Stimulated activated CD4-positive, alpha-beta T cell treated with anti-CD3 and anti-CD28 coated beads, Interleukin-4, amount 100 ng/mL, for 24 hours (primary cell): ENCODE measurements around the gene PPA2.

Experiments
- DNase-seq: peaks from one replicate; pipeline ENCODE4 v3.0.0-alpha.2; 2020

PPA2 gene

GRCh38 chr4:105386012-105386411 is 87.8 kb downstream of the PPA2 start:
- no peak for DNase-seq

DNA sequence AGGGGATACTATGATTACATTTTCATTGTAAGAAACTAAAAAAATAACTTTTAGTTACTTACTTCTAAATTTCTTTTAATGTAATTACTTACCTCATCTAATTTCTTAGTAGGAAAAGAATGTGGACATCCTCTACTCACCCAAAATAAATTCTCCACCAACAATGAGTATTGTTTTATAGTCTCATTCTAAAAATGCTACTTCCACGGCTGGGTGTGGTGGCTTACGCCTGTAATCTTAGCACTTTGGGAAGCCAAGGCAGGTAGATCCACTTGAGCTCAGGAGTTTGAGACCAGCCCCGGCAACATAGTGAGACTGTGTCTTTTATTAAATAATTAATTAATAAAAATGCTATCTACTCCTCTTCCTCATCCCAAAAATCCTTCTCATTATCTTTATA is 99.8 kb downstream of the PPA2 start:
- no peak for DNase-seq

DNA sequence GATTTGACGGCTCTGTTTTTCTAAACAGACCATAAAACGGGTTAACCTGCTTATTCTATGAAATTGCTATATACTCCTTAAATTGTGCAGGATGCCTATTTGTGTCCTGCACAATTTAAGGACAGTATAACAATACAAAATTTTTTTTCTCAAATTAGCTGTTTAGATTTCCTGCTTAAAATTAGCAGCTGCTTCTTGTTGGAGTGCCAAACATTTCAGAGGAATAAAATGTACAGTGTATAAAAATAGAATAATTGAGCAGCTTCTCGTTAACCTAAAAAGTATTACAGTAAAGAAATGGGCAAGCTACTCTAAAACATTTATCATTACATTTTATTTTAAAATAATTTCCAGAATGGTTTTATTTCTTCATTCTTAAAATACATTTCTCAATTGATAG is 100.5 kb downstream of the PPA2 start:
- no peak for DNase-seq

DNA sequence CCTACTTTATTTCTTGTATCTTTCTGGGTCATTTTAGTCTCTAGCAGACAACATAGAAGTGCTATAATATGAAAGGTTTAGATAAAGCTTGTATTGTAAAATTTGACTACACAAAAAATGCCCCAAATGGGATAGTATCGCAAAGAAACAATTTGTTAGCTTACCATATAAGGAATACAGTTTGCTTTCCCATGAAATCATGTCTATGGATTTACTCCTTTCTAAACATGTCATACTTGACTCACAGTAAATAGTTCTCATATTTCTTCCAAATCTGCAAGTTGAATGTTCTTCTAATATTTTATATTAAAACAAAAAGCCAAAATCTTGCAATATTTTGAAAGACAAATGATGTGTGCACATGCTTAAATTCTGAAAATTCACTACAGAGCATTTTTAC is 103.9 kb downstream of the PPA2 start:
- DNase-seq: no peak

DNA sequence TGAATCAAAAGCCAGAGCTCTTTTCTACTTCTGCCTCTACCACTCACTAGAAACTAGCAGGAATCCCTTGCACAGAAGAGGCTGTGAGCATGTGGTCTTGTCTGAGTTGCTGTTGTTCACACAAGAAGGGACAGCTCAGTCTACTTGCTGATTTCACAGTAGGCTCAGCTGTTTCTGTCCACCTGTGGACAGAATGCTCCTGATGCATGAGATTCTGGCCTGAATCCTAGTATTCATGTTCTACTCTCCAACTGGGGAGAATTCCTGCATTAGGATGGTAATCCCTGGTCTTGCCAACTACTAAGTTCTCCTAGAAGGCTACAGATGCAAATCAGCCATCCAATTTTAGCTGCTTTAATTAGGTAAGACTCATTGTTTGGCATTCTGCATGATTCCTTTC is 112.8 kb downstream of the PPA2 start:
- DNase-seq: no peak

DNA sequence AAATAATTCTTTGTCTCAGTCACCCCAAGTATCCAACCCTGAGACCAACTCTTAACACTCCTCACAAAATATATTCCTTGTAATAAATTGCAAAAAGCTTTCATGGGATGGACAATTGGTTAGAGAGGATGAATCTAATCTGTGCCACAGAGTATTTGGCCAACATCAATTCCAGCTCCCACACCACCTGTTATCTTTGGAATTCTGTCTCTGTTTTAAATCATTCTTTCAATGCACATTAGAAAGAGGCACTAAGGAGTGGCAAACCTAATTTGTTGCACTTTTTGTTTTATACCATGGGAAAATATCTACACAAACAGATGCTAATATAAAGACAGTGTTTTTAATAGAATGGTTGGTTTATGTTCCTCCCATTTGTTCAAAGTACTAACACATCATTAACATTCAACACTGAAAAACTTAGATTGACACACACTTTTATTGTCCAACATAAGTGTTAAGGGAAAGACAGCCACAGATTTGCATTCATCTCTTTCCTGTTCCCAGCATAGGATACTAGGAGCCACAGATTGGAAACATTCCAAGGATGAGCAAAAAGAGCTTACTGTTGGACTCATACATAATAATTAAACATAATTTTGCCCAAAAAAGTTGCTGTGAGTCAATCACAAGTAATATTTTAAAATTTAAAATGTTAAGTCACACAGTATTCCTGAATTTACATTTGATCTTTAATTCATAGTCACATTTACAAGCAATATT is 116.4 kb downstream of the PPA2 start:
- DNase-seq: no peak

- no peak for DNase-seq
Measured at GRCh38 chr4:105356194-105356593, 117.7 kb downstream of the PPA2 start.

DNA sequence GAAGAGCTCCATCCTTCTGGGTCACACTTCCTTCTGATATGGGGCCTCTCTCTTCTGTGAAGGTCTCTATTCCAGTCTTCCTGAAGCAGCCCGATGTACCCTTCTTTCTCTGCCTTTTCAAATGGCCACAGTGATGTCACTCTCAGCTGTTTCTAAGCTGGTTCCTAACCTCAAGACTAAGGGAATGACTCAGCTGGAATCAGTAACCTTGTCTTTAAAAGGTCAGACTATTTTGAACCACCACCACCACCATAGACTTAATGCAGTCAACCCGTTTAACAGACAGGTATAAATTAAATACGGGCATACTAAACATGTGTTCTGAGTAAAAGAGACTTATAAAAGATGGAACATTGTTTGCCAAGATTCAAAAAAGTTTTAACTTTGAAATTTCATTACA is 121.0 kb downstream of the PPA2 start:
- no peak for DNase-seq

GRCh38 chr4:105351861-105352260 is 122.0 kb downstream of the PPA2 start:
- no peak for DNase-seq

GRCh38 chr4:105350859-105351490 is 122.9 kb downstream of the PPA2 start:
- no peak for DNase-seq

GRCh38 chr4:105348719-105349118 is 125.1 kb downstream of the PPA2 start:
- DNase-seq: no peak

DNA sequence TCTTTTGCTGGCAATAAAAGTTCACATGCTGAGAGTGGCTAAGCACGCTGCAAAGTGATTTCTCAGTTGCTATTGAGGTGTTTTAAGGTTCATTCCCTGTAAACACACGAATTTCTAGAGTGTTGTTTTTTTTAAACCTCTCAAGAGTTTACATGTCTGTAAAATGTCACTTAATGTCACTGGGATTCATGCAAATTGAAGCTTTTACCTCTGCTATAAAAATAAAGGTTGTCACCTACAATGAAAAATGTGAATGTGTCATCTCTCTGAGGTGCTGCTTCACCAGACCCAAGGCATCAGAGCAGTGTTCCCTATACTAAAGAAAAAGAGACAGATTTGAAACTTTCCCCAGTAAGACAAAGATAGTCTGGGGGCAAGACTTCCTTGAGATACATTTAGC is 127.0 kb downstream of the PPA2 start:
- no peak for DNase-seq

GRCh38 chr4:105345838-105346237 is 128.0 kb downstream of the PPA2 start:
- no peak for DNase-seq

DNA sequence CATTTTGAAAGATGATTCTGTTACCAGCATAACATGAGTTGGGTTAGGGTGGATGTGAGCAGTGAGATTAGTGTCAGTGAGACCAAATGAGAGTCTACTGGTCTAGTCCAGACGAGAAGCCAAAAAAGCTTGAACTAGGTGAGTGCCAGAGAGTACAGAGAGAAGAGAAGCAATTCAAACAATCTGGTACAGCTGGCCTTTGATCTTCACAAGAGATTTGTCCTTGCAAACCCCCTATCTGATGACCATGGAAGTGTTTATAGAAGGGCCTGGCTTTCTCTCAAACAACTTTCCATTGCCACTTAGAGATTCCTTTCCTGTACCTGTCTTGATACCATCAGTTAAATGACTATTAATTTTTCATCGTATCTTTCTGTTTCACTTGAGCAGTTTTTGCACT is 128.5 kb downstream of the PPA2 start:
- DNase-seq: no peak

GRCh38 chr4:105344141-105344540 is 129.7 kb downstream of the PPA2 start:
- no peak for DNase-seq

DNA sequence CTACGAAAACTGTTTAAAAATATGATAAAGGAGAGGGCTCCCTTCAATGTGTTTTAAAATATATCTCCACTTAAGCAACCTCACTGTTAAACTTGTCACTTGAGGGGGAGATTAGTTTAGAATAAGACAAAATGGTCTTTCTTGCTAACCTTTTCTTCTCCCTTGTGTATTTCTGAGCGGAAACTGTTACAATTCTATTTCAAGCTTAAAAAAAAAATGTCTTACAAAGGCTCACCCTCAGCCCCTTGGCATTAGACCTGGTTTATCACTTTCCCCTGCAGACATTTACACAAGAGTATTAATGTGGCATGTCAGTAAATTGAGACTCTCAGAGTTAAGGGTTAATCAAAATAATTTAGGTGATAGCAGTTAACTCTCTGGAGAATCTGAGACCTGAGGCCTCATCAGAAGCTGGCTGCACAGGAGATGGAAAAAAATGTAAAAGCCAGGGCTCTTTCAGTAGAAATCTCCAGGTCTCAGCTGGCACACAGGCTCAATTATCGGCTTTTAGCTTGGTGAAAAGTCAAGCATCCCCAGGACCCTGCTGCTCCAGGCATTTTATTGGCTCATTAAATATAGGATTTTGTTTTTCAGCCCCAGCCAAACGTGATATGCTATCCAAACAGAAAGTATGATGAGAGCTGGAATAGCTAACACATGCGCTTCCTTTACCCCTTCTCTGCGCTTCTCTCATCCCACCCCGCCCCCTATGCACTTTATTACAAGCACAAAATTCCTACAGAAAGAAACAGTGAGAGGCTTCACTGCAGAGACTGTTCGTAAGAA is 130.5 kb downstream of the PPA2 start:
- no peak for DNase-seq

DNA sequence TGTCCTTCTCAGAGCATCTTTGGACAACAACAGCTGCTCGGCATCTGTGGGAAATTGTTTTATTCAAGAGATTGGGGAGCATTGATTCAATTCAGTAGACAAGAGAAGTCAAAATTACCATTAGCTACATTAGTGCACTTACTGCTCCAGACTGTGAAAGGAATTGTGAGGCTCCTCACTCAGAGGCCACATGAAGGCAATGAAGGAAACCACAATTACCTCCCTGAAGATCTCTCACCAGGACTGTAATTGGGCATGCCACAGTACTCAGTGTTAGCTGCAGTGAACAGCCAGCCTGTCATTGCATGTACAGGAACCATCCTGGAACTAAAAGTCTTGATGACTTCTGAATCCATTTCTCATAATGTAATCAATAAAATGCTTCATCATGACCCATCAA is 144.8 kb downstream of the PPA2 start:
- no peak for DNase-seq

GRCh38 chr4:105327956-105328355 is 145.9 kb downstream of the PPA2 start:
- DNase-seq: no peak

- DNase-seq: peak; percentile 16
Measured at GRCh38 chr4:105327222-105327621, 146.6 kb downstream of the PPA2 start.
